ENCODE data around the gene UVRAG. TPM values are rescaled to one million over a fixed set of nuclear protein-coding genes. Genes with fewer than 3 reads are reported as not detected.

Gene UVRAG
- 10 to 100 TPM; 12.8 to 13.7 TPM for total RNA-seq

DNA sequence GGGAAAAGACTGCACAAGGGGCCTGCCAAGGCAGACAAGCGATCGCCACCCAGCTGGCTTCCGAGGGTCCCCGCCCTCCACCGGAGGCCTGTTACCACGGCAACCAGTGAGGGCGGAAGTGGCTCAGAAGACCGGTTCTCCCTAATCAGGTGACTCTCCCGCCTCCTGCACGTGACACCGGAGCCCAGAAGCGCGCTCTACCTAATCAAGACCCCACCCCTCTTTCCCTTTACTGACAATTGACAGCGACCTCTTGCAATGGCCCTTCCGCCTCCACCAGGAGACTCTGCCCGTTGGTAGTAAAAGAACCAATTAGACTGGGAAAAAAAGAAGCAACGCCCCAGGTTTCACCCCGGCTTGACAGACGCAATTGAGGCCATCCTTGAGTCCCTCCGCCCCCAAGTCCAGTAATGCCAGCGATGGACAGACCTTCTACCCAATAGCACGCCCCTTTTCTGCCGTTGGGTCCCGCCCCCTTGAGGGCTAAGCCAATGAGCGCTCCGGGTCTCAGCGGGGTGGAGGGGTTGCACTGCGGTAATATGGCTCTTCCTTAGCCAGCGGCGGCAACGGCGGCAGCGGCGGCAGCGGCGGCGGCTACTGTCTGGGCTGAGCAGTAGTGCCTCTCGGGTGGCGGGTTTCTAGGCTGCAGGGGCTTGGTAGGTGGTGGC is at the start of gene UVRAG:
UVRAG (plus strand) TSS at position 534 of the 668 bp plus-strand sequence. CDS start 198 bp downstream, outside the sequence.
- Histone ChIP-seq H3K27ac (peak within 1 kb of the TSS; percentile 83), H3K4me3 (peak within 1 kb of the TSS; percentile 84), H3K9ac (ENCODE audit: low read depth in 2 of 2, low read length in 2 of 2) (peak within 1 kb of the TSS; percentile 94), H3K9me3 (no peaks in the 10 kb centered on the region), H3K27me3 (no peaks in the 10 kb centered on the region), H3K4me1 (peaks cover 7% of the 10 kb centered on the region), H3K36me3 (no peaks in the 10 kb centered on the region)
- TF ChIP-seq, protein P1, sequence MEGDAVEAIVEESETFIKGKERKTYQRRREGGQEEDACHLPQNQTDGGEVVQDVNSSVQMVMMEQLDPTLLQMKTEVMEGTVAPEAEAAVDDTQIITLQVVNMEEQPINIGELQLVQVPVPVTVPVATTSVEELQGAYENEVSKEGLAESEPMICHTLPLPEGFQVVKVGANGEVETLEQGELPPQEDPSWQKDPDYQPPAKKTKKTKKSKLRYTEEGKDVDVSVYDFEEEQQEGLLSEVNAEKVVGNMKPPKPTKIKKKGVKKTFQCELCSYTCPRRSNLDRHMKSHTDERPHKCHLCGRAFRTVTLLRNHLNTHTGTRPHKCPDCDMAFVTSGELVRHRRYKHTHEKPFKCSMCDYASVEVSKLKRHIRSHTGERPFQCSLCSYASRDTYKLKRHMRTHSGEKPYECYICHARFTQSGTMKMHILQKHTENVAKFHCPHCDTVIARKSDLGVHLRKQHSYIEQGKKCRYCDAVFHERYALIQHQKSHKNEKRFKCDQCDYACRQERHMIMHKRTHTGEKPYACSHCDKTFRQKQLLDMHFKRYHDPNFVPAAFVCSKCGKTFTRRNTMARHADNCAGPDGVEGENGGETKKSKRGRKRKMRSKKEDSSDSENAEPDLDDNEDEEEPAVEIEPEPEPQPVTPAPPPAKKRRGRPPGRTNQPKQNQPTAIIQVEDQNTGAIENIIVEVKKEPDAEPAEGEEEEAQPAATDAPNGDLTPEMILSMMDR (IDR thresholded peaks at IDR 0.05), result no peak
- peak; percentile 99 for DNase-seq
- intact Hi-C loops (cut with DNase I), result no loop called here

DNA sequence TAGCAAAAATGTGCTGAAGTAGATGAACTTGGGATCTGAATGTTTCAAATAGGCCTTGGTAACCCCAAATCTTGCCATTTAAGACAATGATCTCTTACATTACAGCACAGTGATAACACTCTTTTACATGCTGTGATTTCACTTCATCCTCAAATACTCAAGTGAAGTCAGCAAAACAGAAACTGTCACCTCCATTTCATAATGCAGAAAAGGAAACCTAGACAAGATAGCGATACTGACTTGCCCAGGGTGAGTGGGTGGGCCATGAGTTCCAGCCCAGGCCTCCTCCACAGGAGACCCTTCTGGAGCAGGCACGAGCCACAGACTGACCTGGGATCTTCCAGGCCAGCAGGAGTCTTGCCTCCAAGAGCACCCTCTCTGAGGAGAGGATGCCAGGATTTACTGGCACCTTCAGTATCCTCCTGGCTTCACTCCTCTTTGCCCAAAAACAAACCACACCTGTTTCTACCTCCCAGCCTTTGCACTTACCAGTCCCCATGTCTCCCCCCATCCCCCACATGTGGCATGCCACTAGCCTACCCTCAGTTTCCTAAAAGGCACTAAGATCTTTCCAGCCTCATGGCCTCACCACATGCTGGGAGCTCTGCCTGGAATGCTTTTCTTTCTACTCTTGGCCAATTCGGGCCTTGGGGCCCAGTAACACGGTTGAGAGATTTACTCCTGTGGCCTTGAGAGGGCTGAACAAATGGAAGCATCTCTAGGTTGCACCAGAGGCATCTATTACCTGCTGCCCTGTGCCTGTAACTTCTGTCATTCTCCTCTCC is 48.4 kb upstream of the UVRAG start:
- H3K4me1 ChIP-seq, result peaks cover 7% of the 10 kb centered on the region
- intact Hi-C loops (cut with DNase I), result no loop called here
- H3K4me3 ChIP-seq, result no peak overlapping the region
- TF ChIP-seq, protein P1 (IDR thresholded peaks at IDR 0.05), result no peak
- H3K9me3 ChIP-seq, result no peaks in the 10 kb centered on the region
- no peak for DNase-seq
- H3K36me3 ChIP-seq, result no peaks in the 10 kb centered on the region
- H3K27ac ChIP-seq, result no peak overlapping the region
- peaks cover 5% of the 10 kb centered on the region for H3K27me3 ChIP-seq
- H3K9ac ChIP-seq (ENCODE audit: low read depth in 2 of 2, low read length in 2 of 2), result no peak overlapping the region

DNA sequence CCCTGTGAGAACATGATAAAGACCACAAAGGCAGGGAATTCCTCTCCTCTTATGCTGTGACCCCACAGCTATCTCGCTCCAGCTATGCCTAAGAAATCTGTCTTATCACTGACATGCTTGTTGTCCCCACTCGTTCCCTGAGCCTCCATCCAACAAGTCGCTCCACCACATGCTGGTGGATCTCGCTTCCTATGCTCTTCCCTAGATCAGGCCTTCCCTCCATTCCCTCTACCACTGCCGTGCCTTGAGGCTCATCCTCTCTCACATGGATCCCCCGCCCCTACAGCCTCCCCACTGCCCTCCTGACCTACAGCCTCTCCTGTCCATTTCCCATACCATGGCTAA is 47.8 kb upstream of the UVRAG start:
- intact Hi-C loops (cut with DNase I), result no loop called here

DNA sequence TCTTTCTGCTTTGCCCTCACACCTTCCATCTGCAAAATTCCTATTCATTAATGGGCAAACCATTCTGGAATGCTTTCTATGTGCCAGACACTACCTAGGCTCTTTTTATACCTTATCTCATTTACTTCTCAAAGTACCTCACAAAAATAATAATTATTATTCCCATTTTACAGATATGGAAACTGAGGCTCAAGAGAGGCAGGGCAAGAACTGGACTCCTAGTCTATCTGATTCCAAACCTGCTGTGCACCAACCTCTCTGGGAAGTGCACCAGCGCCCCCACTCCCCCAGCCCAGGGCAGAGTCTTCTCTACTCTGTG is 47.3 kb upstream of the UVRAG start:
- no peak for DNase-seq
- Histone ChIP-seq H3K27me3 (peaks cover 5% of the 10 kb centered on the region), H3K27ac (no peak overlapping the region), H3K9me3 (no peaks in the 10 kb centered on the region), H3K4me3 (no peak overlapping the region), H3K4me1 (peaks cover 7% of the 10 kb centered on the region), H3K36me3 (no peaks in the 10 kb centered on the region), H3K9ac (ENCODE audit: low read depth in 2 of 2, low read length in 2 of 2) (no peak overlapping the region)
- TF ChIP-seq, protein P1 (IDR thresholded peaks at IDR 0.05), result no peak
- intact Hi-C loops (cut with DNase I), result no loop called here

More for the DNA sequence above, 47.8 kb upstream of the UVRAG start:
- peaks cover 5% of the 10 kb centered on the region for H3K27me3 ChIP-seq
- H3K9ac ChIP-seq (ENCODE audit: low read depth in 2 of 2, low read length in 2 of 2), result no peak overlapping the region
- H3K36me3 ChIP-seq, result no peaks in the 10 kb centered on the region
- TF ChIP-seq, protein P1 (IDR thresholded peaks at IDR 0.05), result no peak
- no peak for DNase-seq
- H3K9me3 ChIP-seq, result no peaks in the 10 kb centered on the region
- no peak overlapping the region for H3K27ac ChIP-seq
- H3K4me3 ChIP-seq, result no peak overlapping the region
- H3K4me1 ChIP-seq, result peaks cover 7% of the 10 kb centered on the region

DNA sequence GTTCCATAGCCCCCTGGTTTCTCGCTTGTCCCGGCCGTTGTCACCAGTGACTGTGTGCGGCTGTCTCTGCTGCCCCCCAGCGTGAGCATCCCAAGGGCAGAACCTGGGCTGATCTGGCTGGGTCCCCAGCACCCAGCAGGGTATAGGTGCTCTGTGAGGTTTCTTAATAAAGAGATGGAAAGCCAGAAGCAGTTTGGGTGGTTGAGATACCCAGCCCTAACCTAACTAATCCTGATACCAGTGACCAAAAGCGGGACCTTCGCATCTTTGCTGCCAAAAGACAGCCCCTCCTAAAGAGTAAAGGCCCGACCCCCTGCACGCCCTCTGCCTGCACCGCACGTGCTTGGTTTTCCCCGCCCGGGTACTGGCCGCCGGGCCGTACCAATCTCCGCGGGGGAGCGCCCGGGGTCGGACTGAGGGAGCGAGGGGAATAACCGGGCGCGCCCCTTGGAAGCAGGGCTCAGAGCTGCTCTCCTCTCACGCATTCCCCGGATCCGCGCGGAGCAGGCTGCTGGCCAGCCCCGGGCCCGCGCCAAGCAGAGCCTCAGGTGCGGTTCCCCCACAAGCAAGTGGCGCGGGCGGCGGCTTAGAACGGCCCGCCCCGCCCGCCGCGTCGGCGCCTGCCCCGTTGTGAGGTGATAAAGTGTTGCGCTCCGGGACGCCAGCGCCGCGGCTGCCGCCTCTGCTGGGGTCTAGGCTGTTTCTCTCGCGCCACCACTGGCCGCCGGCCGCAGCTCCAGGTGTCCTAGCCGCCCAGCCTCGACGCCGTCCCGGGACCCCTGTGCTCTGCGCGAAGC is 46.7 kb upstream of the UVRAG start, which contains the start of gene DGAT2:
DGAT2 (plus strand) TSS at position 667 of the 797 bp plus-strand sequence. CDS start 214 bp downstream, outside the sequence.
- Histone ChIP-seq H3K9me3 (no peaks in the 10 kb centered on the region), H3K9ac (ENCODE audit: low read depth in 2 of 2, low read length in 2 of 2) (peak within 1 kb of the TSS; percentile 44 to 62), H3K27me3 (peaks cover 5% of the 10 kb centered on the region), H3K4me3 (peak within 1 kb of the TSS; percentile 60), H3K27ac (no peak within 1 kb of the TSS), H3K4me1 (peaks cover 7% of the 10 kb centered on the region), H3K36me3 (no peaks in the 10 kb centered on the region)
- DNase-seq, result peak; percentile 78
- intact Hi-C loops (cut with DNase I), result no loop called here
- TF ChIP-seq, protein P1 (IDR thresholded peaks at IDR 0.05), result no peak
